Spleen (tissue), 7 donors: ENCODE results near the gene GOLGA6L24.
"Not testable (repeated sequence)": the region's sequence is repeated elsewhere in the genome, so short reads cannot be mapped to it uniquely, and the experiment has no call there.

Source experiments
- POLR2AphosphoS5 ChIP-seq, 3 donors: sonication (generic); formaldehyde crosslinking; IDR thresholded peaks; one replicate each; pipeline ENCODE4 v1.5.1; 2017; ENCODE audit warnings: antibody characterized with exemption in 3 of 3
- TF ChIP-seq, protein P1 (sequence below), 11 experiments: fragments of 200-600 bp in 7 of 11; fragments of 450-650 bp in 4 of 11; sonication (generic) in 4 of 11; IDR thresholded peaks in 8 of 11; conservative IDR thresholded peaks in 3 of 11; 1 replicate in 7 of 11; 2 replicates in 4 of 11; pipeline versions ENCODE4 v1.4.0 to v1.8.0; 2016 to 2021; ENCODE audit warnings: antibody characterized with exemption in 11 of 11, inconsistent platforms in 4 of 11, mild to moderate bottlenecking in 1 of 11
- donor health status: DM: no; HTN: no; CAD: no; lungs with moderate emphysema.
- donor health status: DM: no; HTN: no; CAD: no.
- donor health status: DM: no; HTN: no; CAD: no.

DNA sequence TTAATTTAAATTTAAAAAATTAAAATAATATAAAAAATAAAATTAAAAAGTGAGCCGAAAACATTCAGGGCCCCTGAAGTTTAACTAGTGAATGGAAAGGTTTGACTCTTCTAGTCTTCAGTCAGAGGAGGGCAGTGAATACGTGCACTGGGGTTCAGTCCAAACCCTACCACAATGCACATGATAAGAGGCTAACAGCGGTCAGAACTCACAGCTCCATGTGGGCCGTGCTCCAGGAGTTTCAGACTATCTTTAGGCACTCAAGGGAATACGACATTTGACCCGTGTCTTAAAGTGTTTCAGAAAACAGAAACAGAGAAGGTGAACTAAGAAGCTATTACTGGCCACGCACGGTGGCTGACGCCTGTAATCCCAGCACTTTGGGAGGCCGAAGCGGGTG, 47.4 kb downstream of the GOLGA6L24 start:
- TF ChIP-seq, protein P1, sequence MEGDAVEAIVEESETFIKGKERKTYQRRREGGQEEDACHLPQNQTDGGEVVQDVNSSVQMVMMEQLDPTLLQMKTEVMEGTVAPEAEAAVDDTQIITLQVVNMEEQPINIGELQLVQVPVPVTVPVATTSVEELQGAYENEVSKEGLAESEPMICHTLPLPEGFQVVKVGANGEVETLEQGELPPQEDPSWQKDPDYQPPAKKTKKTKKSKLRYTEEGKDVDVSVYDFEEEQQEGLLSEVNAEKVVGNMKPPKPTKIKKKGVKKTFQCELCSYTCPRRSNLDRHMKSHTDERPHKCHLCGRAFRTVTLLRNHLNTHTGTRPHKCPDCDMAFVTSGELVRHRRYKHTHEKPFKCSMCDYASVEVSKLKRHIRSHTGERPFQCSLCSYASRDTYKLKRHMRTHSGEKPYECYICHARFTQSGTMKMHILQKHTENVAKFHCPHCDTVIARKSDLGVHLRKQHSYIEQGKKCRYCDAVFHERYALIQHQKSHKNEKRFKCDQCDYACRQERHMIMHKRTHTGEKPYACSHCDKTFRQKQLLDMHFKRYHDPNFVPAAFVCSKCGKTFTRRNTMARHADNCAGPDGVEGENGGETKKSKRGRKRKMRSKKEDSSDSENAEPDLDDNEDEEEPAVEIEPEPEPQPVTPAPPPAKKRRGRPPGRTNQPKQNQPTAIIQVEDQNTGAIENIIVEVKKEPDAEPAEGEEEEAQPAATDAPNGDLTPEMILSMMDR (IDR thresholded peaks at IDR 0.05 in 8 of 11, conservative IDR thresholded peaks at IDR 0.05 in 3 of 11), result not testable (repeated sequence)
- not testable (repeated sequence) for TF ChIP-seq POLR2AphosphoS5 (IDR thresholded peaks at IDR 0.05)
